Liver (tissue), 3 donors: ENCODE results near the gene CTAGE15.
"Not testable (repeated sequence)": the region's sequence is repeated elsewhere in the genome, so short reads cannot be mapped to it uniquely, and the experiment has no call there.

Experiments
- FOXA1 ChIP-seq: IDR thresholded peaks from 2 replicates; pipeline ENCODE4 v1.6.1; 2016; ENCODE audit warnings: antibody characterized with exemption
- HNF4A ChIP-seq, 2 donors: conservative IDR thresholded peaks; 2 replicates each; pipeline ENCODE4 v1.6.1; 2016; ENCODE audit warnings: antibody characterized with exemption in 2 of 2, mild to moderate bottlenecking in 2 of 2
- JUND ChIP-seq, 2 donors: IDR thresholded peaks; 2 replicates each; pipeline ENCODE4 v1.6.1; 2016; ENCODE audit warnings: antibody characterized with exemption in 2 of 2
- RAD21 ChIP-seq, 2 donors: IDR thresholded peaks; 2 replicates each; pipeline ENCODE4 v1.6.1; 2016; ENCODE audit warnings: antibody characterized with exemption in 2 of 2, mild to moderate bottlenecking in 2 of 2
- TAF1 ChIP-seq: conservative IDR thresholded peaks from 2 replicates; pipeline ENCODE4 v1.6.1; 2016; ENCODE audit warnings: antibody characterized with exemption, mild to moderate bottlenecking
- YY1 ChIP-seq: IDR thresholded peaks from 2 replicates; pipeline ENCODE4 v1.6.1; 2016; ENCODE audit warnings: antibody characterized with exemption, mild to moderate bottlenecking
- TF ChIP-seq, protein P1 (sequence below): fragments of 150-350 bp; IDR thresholded peaks from 2 replicates; pipeline ENCODE4 v1.5.1; 2017; ENCODE audit warnings: improper control_type of control experiment, low read depth, low read length; ENCODE audit not compliant: missing input control
- donor health status: healthy.
- donor health status: healthy.

DNA sequence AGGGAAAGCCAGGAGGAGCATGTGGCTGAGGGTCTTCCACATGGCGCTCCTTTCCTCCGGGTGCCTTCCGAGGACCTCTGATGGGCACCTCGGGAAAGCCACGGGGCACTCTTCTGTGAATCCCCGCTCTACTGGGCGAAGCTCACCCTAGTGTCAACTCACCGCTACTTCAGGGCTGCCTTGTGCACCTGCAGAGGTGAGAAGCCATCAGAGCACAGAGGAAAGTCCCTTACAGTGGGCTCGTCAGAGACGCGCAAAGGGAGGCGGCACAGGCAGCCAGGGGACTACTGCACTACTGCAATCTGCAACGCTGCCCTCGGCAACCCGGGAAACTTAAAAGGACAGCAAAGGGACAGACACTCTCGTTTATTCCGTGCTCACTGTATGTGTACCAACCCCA, 50.5 kb downstream of the CTAGE15 start:
- TF ChIP-seq, protein P1, sequence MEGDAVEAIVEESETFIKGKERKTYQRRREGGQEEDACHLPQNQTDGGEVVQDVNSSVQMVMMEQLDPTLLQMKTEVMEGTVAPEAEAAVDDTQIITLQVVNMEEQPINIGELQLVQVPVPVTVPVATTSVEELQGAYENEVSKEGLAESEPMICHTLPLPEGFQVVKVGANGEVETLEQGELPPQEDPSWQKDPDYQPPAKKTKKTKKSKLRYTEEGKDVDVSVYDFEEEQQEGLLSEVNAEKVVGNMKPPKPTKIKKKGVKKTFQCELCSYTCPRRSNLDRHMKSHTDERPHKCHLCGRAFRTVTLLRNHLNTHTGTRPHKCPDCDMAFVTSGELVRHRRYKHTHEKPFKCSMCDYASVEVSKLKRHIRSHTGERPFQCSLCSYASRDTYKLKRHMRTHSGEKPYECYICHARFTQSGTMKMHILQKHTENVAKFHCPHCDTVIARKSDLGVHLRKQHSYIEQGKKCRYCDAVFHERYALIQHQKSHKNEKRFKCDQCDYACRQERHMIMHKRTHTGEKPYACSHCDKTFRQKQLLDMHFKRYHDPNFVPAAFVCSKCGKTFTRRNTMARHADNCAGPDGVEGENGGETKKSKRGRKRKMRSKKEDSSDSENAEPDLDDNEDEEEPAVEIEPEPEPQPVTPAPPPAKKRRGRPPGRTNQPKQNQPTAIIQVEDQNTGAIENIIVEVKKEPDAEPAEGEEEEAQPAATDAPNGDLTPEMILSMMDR = not testable (repeated sequence)
- not testable (repeated sequence) for TF ChIP-seq YY1; JUND (IDR thresholded peaks at IDR 0.05); RAD21 (IDR thresholded peaks at IDR 0.05); HNF4A (conservative IDR thresholded peaks at IDR 0.05); FOXA1; TAF1
